ENCODE measurements around the gene NINJ2.

DNA sequence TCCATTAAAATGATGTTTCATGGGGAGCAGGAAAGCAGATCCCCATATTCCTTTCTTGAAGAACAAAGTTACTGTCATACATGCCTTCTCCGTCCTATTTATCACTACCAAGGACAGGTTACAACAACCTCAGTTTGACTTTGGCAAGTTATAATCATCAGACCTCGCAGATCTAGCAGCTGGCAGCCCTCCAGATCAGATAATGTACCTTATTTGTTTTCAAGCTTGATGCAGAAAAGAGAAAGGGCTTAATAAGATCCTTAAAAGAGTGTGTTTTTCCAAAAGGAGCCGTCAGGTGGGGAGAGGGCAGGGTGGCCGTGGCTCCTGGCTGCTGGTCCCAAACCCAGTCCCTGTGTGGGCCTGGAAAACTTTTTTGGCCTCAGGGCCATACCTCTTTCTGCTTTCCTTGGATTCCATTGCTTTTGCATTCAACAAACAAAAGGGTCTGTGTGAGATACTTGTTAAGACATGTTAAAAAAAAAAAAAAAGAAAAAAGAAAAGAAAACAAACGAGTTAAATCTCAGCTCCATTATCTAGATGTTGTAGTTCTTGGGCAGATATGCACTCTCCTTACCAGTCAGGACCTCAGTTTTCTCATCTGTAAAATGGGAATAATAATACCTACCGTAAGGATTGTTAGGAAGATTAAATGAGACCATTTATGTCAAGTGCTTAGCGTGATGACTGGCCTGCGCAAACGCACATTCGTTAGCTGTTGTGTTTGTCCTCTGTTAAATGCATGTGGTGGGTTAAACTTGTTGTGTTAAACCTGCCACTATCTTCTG is 138.9 kb downstream of the NINJ2 start:
- TF ChIP-seq POLR2A (IDR thresholded peaks at IDR 0.05): no peak
- TF ChIP-seq CTCF (IDR thresholded peaks at IDR 0.05): no peak
